SK-N-SH treated with all-trans-retinoic acid at 6 μM for 48 hours (cell line): ENCODE results near the gene ZSWIM2.
"Not testable (repeated sequence)": the region's sequence is repeated elsewhere in the genome, so short reads cannot be mapped to it uniquely, and the experiment has no call there.

Source experiments
- ARNTL ChIP-seq: fragments of 450-650 bp; formaldehyde crosslinking; IDR thresholded peaks from 2 replicates; pipeline ENCODE4 v1.5.0; 2020; ENCODE audit warnings: low read depth, mild to moderate bottlenecking, moderate library complexity, borderline replicate concordance
- BACH2 ChIP-seq: fragments of 250-450 bp; sonication (Bioruptor Pico); IDR thresholded peaks from 2 replicates; pipeline ENCODE4 v1.9.0; 2021; ENCODE audit warnings: mild to moderate bottlenecking, borderline replicate concordance
- CSDC2 ChIP-seq: fragments of 250-450 bp; sonication (Bioruptor Pico); IDR thresholded peaks from 2 replicates; pipeline ENCODE4 v1.5.0; 2020; ENCODE audit warnings: mild to moderate bottlenecking, moderate library complexity
- CSRNP3 ChIP-seq: fragments of 250-450 bp; sonication (Bioruptor Pico); IDR thresholded peaks from 2 replicates; pipeline ENCODE4 v1.5.1; 2021; ENCODE audit warnings: mild to moderate bottlenecking, moderate library complexity
- PATZ1 ChIP-seq: fragments of 250-450 bp; sonication (Bioruptor Pico); IDR thresholded peaks from 2 replicates; pipeline ENCODE4 v1.8.0; 2020; ENCODE audit warnings: mild to moderate bottlenecking, moderate library complexity, borderline replicate concordance
- POU6F1 ChIP-seq: fragments of 250-450 bp; sonication (Bioruptor Pico); IDR thresholded peaks from 2 replicates; pipeline ENCODE4 v1.8.0; 2021; ENCODE audit warnings: low read depth, mild to moderate bottlenecking, moderate library complexity, borderline replicate concordance
- PPARA ChIP-seq: fragments of 250-450 bp; sonication (Bioruptor Pico); IDR thresholded peaks from 2 replicates; pipeline ENCODE4 v1.5.0; 2020; ENCODE audit warnings: mild to moderate bottlenecking, borderline replicate concordance
- RARB ChIP-seq: fragments of 250-450 bp; sonication (Bioruptor Pico); IDR thresholded peaks from 2 replicates; pipeline ENCODE4 v1.8.0; 2021; ENCODE audit warnings: mild to moderate bottlenecking, moderate library complexity
- SNAI2 ChIP-seq: fragments of 250-450 bp; sonication (Bioruptor Pico); IDR thresholded peaks from 2 replicates; pipeline ENCODE4 v1.5.0; 2020; ENCODE audit warnings: mild to moderate bottlenecking, moderate library complexity
- ZNF565 ChIP-seq: fragments of 450-650 bp; formaldehyde crosslinking; conservative IDR thresholded peaks from 2 replicates; pipeline ENCODE4 v1.5.0; 2020; ENCODE audit warnings: low read depth, mild to moderate bottlenecking, moderate library complexity

GRCh38 chr2:186896220-186896619, 47.2 kb upstream of the ZSWIM2 start:
- not testable (repeated sequence) for TF ChIP-seq ZNF565 (CRISPR knock-in tag); CSDC2 (CRISPR knock-in tag); PATZ1; ARNTL (CRISPR knock-in tag); POU6F1 (CRISPR knock-in tag); BACH2 (CRISPR knock-in tag); CSRNP3 (CRISPR knock-in tag); SNAI2 (CRISPR knock-in tag); RARB (CRISPR knock-in tag); PPARA (CRISPR knock-in tag)
